Measurements from ENCODE around the gene IPPK.

The IPPK gene

DNA sequence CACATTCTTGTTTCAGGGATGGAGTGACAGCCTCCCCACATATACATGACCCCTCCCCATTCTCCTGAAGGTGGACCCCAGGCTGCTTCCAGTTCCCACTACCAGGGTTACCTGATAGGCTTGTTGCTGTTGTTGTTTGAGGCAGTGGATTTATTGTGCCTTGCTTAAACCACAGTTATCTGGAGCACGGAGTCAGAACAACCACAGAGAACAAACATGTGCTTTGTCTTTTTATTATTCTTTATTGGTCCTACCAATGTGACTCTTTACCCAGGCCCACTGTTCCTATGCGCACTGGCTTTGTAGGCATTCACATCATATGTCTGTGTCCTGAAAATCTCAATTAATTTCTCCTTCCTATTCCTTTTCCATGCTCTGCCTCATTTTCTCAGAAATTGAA is 41.2 kb upstream of the IPPK start:
- DNase-seq (ENCODE audit: low spot score) = no peak
- TF ChIP-seq, protein P1, sequence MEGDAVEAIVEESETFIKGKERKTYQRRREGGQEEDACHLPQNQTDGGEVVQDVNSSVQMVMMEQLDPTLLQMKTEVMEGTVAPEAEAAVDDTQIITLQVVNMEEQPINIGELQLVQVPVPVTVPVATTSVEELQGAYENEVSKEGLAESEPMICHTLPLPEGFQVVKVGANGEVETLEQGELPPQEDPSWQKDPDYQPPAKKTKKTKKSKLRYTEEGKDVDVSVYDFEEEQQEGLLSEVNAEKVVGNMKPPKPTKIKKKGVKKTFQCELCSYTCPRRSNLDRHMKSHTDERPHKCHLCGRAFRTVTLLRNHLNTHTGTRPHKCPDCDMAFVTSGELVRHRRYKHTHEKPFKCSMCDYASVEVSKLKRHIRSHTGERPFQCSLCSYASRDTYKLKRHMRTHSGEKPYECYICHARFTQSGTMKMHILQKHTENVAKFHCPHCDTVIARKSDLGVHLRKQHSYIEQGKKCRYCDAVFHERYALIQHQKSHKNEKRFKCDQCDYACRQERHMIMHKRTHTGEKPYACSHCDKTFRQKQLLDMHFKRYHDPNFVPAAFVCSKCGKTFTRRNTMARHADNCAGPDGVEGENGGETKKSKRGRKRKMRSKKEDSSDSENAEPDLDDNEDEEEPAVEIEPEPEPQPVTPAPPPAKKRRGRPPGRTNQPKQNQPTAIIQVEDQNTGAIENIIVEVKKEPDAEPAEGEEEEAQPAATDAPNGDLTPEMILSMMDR (IDR thresholded peaks at IDR 0.05; ENCODE audit: extremely low read depth, insufficient read depth, missing control alignments) = no peak
- in situ Hi-C loops (cut with MboI; ENCODE audit: low pct_unique_long_range_greater_than_20kb, low sequenced_read_pairs, unreplicated experiment) = no loop called here

DNA sequence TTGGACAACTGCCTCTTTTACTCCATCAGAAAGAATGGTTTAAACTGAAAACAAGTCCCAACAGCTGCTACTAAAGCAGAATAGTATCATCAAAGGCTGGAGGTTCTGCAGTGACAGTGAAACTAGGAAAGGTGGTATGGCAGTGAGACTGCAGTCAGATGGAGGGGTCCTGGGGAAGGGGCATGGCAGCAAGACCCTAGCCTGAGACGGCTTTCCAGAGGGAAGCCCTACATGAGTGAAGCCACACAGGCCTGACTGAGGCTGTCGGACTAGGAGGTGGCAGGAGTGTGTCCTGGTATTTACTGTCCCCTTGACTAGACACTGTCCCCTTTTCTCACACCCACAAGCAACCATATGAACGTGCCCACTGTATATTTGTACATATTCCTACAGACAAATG is 40.4 kb upstream of the IPPK start:
- no peak for DNase-seq (ENCODE audit: low spot score)
- TF ChIP-seq, protein P1 (IDR thresholded peaks at IDR 0.05; ENCODE audit: extremely low read depth, insufficient read depth, missing control alignments) = no peak
- in situ Hi-C loops (cut with MboI; ENCODE audit: low pct_unique_long_range_greater_than_20kb, low sequenced_read_pairs, unreplicated experiment) = no loop called here

DNA sequence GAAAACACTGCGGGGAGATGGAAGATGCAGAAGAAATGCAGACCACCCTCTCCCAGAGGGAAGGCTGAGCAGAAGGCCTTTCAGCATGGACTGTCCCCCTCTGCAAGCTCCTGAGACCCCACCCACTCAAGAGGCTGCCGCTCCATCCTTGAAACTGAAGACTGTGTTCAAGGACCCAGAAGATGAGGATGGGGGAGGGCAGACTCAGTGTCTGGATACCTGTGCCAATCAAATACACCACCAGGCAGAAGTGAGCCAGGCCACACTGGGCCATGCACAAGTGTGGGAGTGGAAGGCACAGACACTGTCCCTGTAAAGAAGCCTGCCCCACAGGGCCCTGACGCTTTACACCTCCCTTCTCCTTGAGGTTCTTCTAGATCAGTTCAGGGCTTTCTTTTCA is 40.0 kb upstream of the IPPK start:
- no peak for DNase-seq (ENCODE audit: low spot score)
- in situ Hi-C loops (cut with MboI; ENCODE audit: low pct_unique_long_range_greater_than_20kb, low sequenced_read_pairs, unreplicated experiment) = no loop called here
- TF ChIP-seq, protein P1 (IDR thresholded peaks at IDR 0.05; ENCODE audit: extremely low read depth, insufficient read depth, missing control alignments) = no peak

DNA sequence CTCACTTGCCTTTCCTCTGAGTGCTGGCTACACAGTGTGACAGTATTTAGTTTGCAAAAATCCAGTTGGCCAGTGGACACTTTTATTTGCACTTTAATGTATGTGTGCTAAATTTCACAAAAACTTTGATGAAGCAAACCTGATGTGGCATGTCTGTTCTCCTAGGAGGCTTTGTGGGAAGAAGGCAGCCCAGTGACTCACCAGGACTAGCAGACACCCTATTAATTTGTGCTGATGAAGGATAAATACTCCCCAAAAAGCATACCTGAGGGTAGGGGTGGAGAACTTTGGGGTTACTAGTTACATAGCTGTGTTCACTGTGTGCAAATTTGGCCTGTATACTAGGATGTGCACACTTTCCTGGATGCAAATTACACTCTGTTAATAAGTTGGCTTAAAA is 39.3 kb upstream of the IPPK start:
- TF ChIP-seq, protein P1 (IDR thresholded peaks at IDR 0.05; ENCODE audit: extremely low read depth, insufficient read depth, missing control alignments) = no peak
- no peak for DNase-seq (ENCODE audit: low spot score)
- in situ Hi-C loops (cut with MboI; ENCODE audit: low pct_unique_long_range_greater_than_20kb, low sequenced_read_pairs, unreplicated experiment) = no loop called here

DNA sequence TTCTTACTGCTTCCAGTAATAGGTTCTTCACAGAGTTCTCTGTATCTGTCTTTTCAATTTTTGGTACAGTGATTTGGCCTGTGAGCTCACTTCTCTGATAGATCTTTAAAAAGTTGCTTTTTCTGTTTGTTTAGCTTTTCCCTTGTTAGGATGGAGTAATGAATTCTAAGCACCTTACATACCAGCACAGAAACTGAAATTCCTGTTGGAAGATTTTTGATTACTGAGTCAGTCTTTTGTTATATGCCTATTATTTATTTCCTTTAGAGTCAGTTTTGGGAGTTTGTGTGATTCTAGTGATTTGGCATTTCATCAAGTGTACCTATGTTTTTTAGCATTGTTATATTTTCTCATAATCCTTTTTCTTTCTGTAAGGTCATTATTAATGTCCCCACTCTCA is 37.6 kb upstream of the IPPK start:
- in situ Hi-C loops (cut with MboI; ENCODE audit: low pct_unique_long_range_greater_than_20kb, low sequenced_read_pairs, unreplicated experiment) = no loop called here

DNA sequence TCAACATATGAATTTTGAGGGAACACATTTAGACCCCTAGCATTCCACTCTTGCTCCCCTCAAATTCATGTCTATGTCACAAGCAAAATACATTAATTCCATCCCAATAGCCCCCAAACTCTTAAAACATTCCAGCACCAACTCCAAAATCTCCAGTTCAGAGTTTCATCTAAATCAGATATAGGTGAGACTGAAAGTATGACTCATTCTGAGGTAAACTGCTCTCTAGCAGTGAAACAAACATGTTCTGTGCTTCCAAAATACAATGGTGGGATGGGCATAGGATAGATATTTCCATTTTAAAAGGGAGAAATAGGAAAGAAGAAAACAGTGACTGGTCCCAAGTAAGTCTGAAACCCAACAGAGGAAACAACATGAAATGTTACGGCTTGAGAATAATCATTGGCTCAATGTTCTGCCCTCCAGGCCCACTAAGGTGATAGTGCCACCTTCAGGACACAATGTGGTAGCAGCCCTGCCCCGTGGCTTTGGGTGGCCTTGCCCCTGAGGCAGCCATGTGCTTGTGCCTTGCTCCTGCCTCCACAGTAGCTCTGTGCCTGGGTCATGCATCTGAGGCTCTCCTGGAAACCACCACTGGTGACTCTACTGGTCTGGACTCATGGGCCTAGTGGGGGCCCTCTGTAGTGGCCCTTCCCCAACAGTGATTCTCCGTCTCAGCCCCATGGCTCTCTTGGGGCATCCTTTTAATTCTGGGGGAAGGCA is 36.4 kb upstream of the IPPK start:
- TF ChIP-seq, protein P1 (IDR thresholded peaks at IDR 0.05; ENCODE audit: extremely low read depth, insufficient read depth, missing control alignments) = peak; percentile 85
- DNase-seq (ENCODE audit: low spot score) = no peak
- in situ Hi-C loops (cut with MboI; ENCODE audit: low pct_unique_long_range_greater_than_20kb, low sequenced_read_pairs, unreplicated experiment) = no loop called here

More for the DNA sequence above, 37.6 kb upstream of the IPPK start:
- DNase-seq (ENCODE audit: low spot score) = no peak
- TF ChIP-seq, protein P1 (IDR thresholded peaks at IDR 0.05; ENCODE audit: extremely low read depth, insufficient read depth, missing control alignments) = no peak

Data from GM13977 (cell line).